Measurements from ENCODE around the gene PPT1. TPM values are rescaled to one million over a fixed set of nuclear protein-coding genes. Genes with fewer than 3 reads are reported as not detected.

The PPT1 gene
- total and polyA plus RNA-seq, 2 of the 8 experiments (the other 6 are each of a cell fraction or from before 2014, with no cell fraction given) = 77.1 to 150 TPM

GRCh38 chr1:40050863-40051262 lies 46.2 kb downstream of the PPT1 start:
- H3K23ac ChIP-seq (ENCODE audit: insufficient read length) = no peak overlapping the region
- peaks cover 4 to 12% of the 10 kb centered on the region in 2 experiments for H4K20me1 ChIP-seq (replicated peaks in 1 of 2; ENCODE audit: control insufficient read depth in 1 of 2, insufficient read depth in 2 of 2, low read length in 2 of 2)
- H3K4me1 ChIP-seq (replicated peaks in 1 of 4; ENCODE audit: control insufficient read depth in 3 of 4, insufficient read depth in 4 of 4, low read length in 3 of 4) = no peaks in the 10 kb centered on the region; a peak in 1 of 7 replicates
- WGBS, 2 experiments (ENCODE audit: extremely low coverage in 1 of 2, insufficient coverage in 1 of 2, insufficient read length in 1 of 2, insufficient replicate concordance in 2 of 2, low coverage in 1 of 2, low lambda C conversion rate in 2 of 2, missing lambda C conversion rate in 1 of 2) = 87% methylated on average over 3 of the region's 3 CpGs; no CpG with 5 or more reads in 1 of the 2 experiments
- H3K4me3 ChIP-seq (ENCODE audit: extremely low read depth in 1 of 4, insufficient read depth in 2 of 4, low read depth in 3 of 4, low read length in 4 of 4) = no peak overlapping the region
- CTCF ChIA-PET (ENCODE audit: partially characterized antibody) = no interaction called here
- no peak for DNase-seq (ENCODE audit: low read depth in 1 of 2, low spot score in 2 of 2)
- no peak overlapping the region for H2BK120ac ChIP-seq (replicated peaks; ENCODE audit: low read depth, low read length)
- no peak overlapping the region for H3K14ac ChIP-seq (ENCODE audit: insufficient read length)
- no peak overlapping the region for H3K56ac ChIP-seq (replicated peaks; ENCODE audit: insufficient read length, low read depth, low read length)
- no peaks in the 10 kb centered on the region for H3K23me2 ChIP-seq (ENCODE audit: low read depth, low read length)
- H3K79me2 ChIP-seq (ENCODE audit: control insufficient read depth in 1 of 2, insufficient read depth in 2 of 2, low read length in 2 of 2) = peaks cover 4 to 90% of the 10 kb centered on the region in 2 experiments; a peak in 3 of 4 replicates
- no peak overlapping the region for H2AK5ac ChIP-seq (ENCODE audit: low read depth, low read length)
- H2BK15ac ChIP-seq (ENCODE audit: low read length) = no peak overlapping the region
- H4K91ac ChIP-seq (replicated peaks; ENCODE audit: insufficient read length, low read length) = no peak overlapping the region
- POLR2A ChIA-PET (ENCODE audit: partially characterized antibody) = interaction anchor here (0.6 to 1.7 kb wide), 2 partner anchors 10 to 15 kb away, joined by 3 to 9 read pairs; partner anchors contain the start of gene CAP1
- H3K4me2 ChIP-seq (ENCODE audit: insufficient read depth in 1 of 2, low read depth in 2 of 2, low read length in 2 of 2) = no peak overlapping the region
- peaks cover 5% of the 10 kb centered on the region; the same call in 1 of the 2 replicates for H3K79me1 ChIP-seq (ENCODE audit: low read depth, low read length)
- no peak overlapping the region for H3K9ac ChIP-seq (replicated peaks in 1 of 4; ENCODE audit: extremely low read depth in 1 of 4, low read depth in 3 of 4, low read length in 3 of 4)
- TF ChIP-seq RNF2 (IDR thresholded peaks at IDR 0.05; ENCODE audit: borderline replicate concordance, low read depth, low read length, missing control alignments, poor library complexity, severe bottlenecking) (no peak), POLR2AphosphoS5 (IDR thresholded peaks at IDR 0.05; ENCODE audit: low read depth, low read length) (no peak)
- no peak overlapping the region for H2BK5ac ChIP-seq (ENCODE audit: low read depth, low read length)
- no peak overlapping the region for H3K18ac ChIP-seq (ENCODE audit: extremely low read depth, low read length)
- H2BK12ac ChIP-seq (ENCODE audit: low read depth, low read length) = no peak overlapping the region
- no peak for FAIRE-seq
- no peak overlapping the region for H2BK20ac ChIP-seq (ENCODE audit: low read length)
- H3K36me3 ChIP-seq (ENCODE audit: control insufficient read depth in 2 of 4, insufficient read depth in 4 of 4, low read length in 3 of 4) = peaks cover 0 to 3% (median 1%) of the 10 kb centered on the region in 4 experiments; a peak in 2 of 8 replicates
- no peaks in the 10 kb centered on the region for H3K9me3 ChIP-seq (ENCODE audit: insufficient read depth in 2 of 2, low read depth in 1 of 2, low read length in 1 of 2)
- no peak overlapping the region for H4K5ac ChIP-seq (ENCODE audit: insufficient read length, low read depth, low read length)
- H3K27ac ChIP-seq (ENCODE audit: low read depth, low read length) = no peak overlapping the region
- no peak overlapping the region for H3K4ac ChIP-seq (replicated peaks; ENCODE audit: insufficient read length, low read depth, low read length)
- H3K27me3 ChIP-seq (replicated peaks in 1 of 4; ENCODE audit: control insufficient read depth in 3 of 4, extremely low read depth in 1 of 4, insufficient read depth in 3 of 4, low read length in 3 of 4) = no peaks in the 10 kb centered on the region
- H4K8ac ChIP-seq (ENCODE audit: extremely low read depth, insufficient read depth, low read length) = no peak overlapping the region
- no peak overlapping the region for H2AFZ ChIP-seq (ENCODE audit: low read length)

All from H1 (cell line).